ENCODE results near the gene GALNT2.

The GALNT2 gene

DNA sequence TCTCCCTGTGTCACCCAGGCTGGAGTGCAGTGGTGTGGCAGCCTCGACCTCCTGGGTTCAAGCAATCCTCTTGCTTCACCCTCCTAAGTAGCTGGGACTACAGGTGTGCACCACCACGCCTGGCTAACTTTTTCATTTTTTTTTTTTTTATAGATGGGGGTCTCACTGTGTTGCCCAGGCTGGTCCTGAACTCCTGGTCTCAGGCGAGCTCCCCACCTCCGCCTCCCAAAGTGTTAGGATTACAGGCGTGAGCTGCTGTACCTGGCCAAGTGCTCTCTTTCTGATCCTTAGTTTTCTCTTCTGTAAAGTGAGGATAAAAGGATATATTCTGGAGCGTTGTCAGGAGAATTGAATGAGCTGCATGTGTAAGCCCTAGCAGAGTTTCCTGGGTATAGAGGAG lies 68.7 kb downstream of the GALNT2 start:
- H3K4me2 ChIP-seq (ENCODE audit: insufficient read depth, low read length): no peak overlapping the region
- peak overlapping the region; percentile 12; the same call in 1 of the 2 replicates for H3K27ac ChIP-seq (ENCODE audit: low read length)
- no peaks in the 10 kb centered on the region for H3K27me3 ChIP-seq (ENCODE audit: insufficient read depth, low read length, poor library complexity)
- H3K79me2 ChIP-seq (ENCODE audit: insufficient read depth, low read length): peaks cover 100% of the 10 kb centered on the region
- no peak overlapping the region for H3K9ac ChIP-seq (ENCODE audit: low read depth, low read length)
- peaks cover 65% of the 10 kb centered on the region for H3K36me3 ChIP-seq (ENCODE audit: insufficient read depth, low read length)
- ATAC-seq (ENCODE audit: insufficient read depth, low read depth) (no peak), DNase-seq (no peak)
- H3K9me3 ChIP-seq (ENCODE audit: insufficient read depth, low read length, severe bottlenecking): no peaks in the 10 kb centered on the region
- no peak overlapping the region for H2AFZ ChIP-seq (ENCODE audit: low read depth, low read length)
- no peak for TF ChIP-seq EZH2 (IDR thresholded peaks at IDR 0.05; ENCODE audit: borderline replicate concordance, low read depth, low read length, severe bottlenecking)
- TF ChIP-seq, protein P1, sequence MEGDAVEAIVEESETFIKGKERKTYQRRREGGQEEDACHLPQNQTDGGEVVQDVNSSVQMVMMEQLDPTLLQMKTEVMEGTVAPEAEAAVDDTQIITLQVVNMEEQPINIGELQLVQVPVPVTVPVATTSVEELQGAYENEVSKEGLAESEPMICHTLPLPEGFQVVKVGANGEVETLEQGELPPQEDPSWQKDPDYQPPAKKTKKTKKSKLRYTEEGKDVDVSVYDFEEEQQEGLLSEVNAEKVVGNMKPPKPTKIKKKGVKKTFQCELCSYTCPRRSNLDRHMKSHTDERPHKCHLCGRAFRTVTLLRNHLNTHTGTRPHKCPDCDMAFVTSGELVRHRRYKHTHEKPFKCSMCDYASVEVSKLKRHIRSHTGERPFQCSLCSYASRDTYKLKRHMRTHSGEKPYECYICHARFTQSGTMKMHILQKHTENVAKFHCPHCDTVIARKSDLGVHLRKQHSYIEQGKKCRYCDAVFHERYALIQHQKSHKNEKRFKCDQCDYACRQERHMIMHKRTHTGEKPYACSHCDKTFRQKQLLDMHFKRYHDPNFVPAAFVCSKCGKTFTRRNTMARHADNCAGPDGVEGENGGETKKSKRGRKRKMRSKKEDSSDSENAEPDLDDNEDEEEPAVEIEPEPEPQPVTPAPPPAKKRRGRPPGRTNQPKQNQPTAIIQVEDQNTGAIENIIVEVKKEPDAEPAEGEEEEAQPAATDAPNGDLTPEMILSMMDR (IDR thresholded peaks at IDR 0.05; ENCODE audit: borderline replicate concordance, extremely low read depth, low read length, poor library complexity, severe bottlenecking): no peak
- H3K4me3 ChIP-seq (ENCODE audit: low read depth in 1 of 2, low read length in 2 of 2): no peak overlapping the region
- peaks cover 82% of the 10 kb centered on the region for H3K4me1 ChIP-seq (ENCODE audit: insufficient read depth, low read length)
- peaks cover 98% of the 10 kb centered on the region for H4K20me1 ChIP-seq (ENCODE audit: insufficient read depth, low read length)

DNA sequence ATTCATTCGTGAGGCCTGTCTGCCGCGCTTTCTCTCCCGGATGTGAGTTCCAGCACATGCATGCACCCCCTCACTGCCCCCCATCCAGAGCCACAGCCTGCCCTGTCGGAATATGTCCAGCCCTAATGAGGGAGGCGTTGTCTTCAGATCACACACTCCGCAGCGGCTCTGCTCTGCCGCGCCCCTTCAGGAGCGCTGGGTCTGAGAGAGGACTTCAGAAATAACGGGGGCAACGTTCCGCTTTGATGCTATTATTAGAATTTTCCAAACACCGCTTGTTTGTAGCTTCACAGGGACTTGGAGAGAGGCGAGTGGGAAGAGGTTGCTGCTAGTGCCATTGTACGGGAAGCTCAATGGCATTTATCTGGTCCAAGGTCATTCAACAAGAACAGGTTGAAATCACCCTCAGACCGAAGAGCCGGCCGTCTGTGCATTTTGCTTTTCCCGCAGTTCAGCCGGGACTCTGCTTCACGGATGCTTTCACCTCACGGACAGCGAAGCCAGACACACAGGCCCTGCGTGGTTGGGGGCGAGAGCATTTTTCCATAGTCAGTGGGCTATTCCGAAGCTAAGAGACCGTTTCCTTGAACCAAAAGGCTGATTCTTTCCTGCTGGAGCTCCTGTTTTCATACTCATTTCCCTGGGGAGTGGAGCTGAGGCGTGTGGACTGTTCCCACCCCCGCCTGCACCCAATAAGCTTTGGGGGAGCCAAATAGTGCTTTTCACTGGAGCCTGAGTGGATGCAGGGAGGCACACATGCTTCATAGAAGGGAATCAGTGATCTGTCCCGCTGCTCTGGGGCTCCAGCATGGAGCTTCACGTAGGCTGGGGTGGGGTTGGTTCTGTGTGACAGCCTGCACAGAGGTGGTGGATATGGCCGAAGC lies 69.7 kb downstream of the GALNT2 start:
- Histone ChIP-seq H3K79me2 (ENCODE audit: insufficient read depth, low read length) (peaks cover 100% of the 10 kb centered on the region), H3K27ac (ENCODE audit: low read length) (peak overlapping the region; percentile 37), H3K4me2 (ENCODE audit: insufficient read depth, low read length) (no peak overlapping the region), H3K4me3 (ENCODE audit: low read depth in 1 of 2, low read length in 2 of 2) (no peak overlapping the region), H4K20me1 (ENCODE audit: insufficient read depth, low read length) (peaks cover 99% of the 10 kb centered on the region), H2AFZ (ENCODE audit: low read depth, low read length) (no peak overlapping the region), H3K9ac (ENCODE audit: low read depth, low read length) (no peak overlapping the region), H3K4me1 (ENCODE audit: insufficient read depth, low read length) (peaks cover 85% of the 10 kb centered on the region), H3K36me3 (ENCODE audit: insufficient read depth, low read length) (peaks cover 69% of the 10 kb centered on the region), H3K27me3 (ENCODE audit: insufficient read depth, low read length, poor library complexity) (no peaks in the 10 kb centered on the region), H3K9me3 (ENCODE audit: insufficient read depth, low read length, severe bottlenecking) (no peaks in the 10 kb centered on the region)
- ATAC-seq (ENCODE audit: insufficient read depth, low read depth): no peak
- no peak for DNase-seq
- TF ChIP-seq, protein P1 (IDR thresholded peaks at IDR 0.05; ENCODE audit: borderline replicate concordance, extremely low read depth, low read length, poor library complexity, severe bottlenecking): no peak
- TF ChIP-seq EZH2 (IDR thresholded peaks at IDR 0.05; ENCODE audit: borderline replicate concordance, low read depth, low read length, severe bottlenecking): no peak

DNA sequence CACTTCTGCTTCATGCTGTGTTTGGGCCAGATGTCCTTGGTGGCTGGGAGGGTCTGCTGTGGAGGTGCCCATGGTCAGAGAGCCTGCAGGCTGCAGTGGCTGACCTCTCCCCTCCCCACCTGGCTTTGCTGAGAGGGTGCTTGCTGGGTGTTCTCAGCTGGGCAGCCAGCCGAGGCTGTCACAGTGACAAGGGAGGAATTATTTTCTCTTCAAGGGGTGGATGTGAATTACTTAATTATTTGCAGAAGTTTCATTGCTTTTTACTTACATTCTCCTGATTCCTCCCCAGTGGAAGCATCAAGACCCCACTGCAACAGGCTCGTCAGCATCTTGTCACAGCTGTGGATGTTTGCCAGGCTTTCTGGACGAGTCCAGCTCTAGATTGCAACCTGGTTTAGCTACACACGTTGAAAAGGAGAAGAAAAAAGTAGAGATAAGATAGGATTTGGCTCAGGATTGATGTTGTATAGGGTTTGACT lies 70.3 kb downstream of the GALNT2 start:
- peaks cover 85% of the 10 kb centered on the region for H3K4me1 ChIP-seq (ENCODE audit: insufficient read depth, low read length)
- no peak overlapping the region for H3K4me3 ChIP-seq (ENCODE audit: low read depth in 1 of 2, low read length in 2 of 2)
- no peak for DNase-seq
- H3K4me2 ChIP-seq (ENCODE audit: insufficient read depth, low read length): no peak overlapping the region
- no peaks in the 10 kb centered on the region for H3K27me3 ChIP-seq (ENCODE audit: insufficient read depth, low read length, poor library complexity)
- H2AFZ ChIP-seq (ENCODE audit: low read depth, low read length): no peak overlapping the region
- peaks cover 99% of the 10 kb centered on the region for H4K20me1 ChIP-seq (ENCODE audit: insufficient read depth, low read length)
- H3K9me3 ChIP-seq (ENCODE audit: insufficient read depth, low read length, severe bottlenecking): no peaks in the 10 kb centered on the region
- no peak for TF ChIP-seq EZH2 (IDR thresholded peaks at IDR 0.05; ENCODE audit: borderline replicate concordance, low read depth, low read length, severe bottlenecking)
- TF ChIP-seq, protein P1 (IDR thresholded peaks at IDR 0.05; ENCODE audit: borderline replicate concordance, extremely low read depth, low read length, poor library complexity, severe bottlenecking): no peak
- H3K27ac ChIP-seq (ENCODE audit: low read length): peak overlapping the region; percentile 25; the same call in 1 of the 2 replicates
- H3K36me3 ChIP-seq (ENCODE audit: insufficient read depth, low read length): peaks cover 74% of the 10 kb centered on the region
- H3K79me2 ChIP-seq (ENCODE audit: insufficient read depth, low read length): peaks cover 100% of the 10 kb centered on the region
- ATAC-seq (ENCODE audit: insufficient read depth, low read depth): no peak
- H3K9ac ChIP-seq (ENCODE audit: low read depth, low read length): no peak overlapping the region

All from DND-41 (cell line).